Stimulated activated naive B cell treated with anti-CD40 and anti-IgM and Interleukin-4, amounts not matched to agents 10 μg/mL and 1 μg/mL and 100 μg/mL, for 72 hours (primary cell): ENCODE results near the gene GZMB.
A peak's percentile ranks its signal among the peaks of the same experiment; 100 is the strongest.

Experiments used
- ATAC-seq, 2 donors: fragments of 150-1000 bp; cut with Tn5 transposase; replicated peaks; 2 replicates each; pipeline ENCODE4 v1.10.0; 2021; ENCODE audit warnings: moderate library complexity in 1 of 2
- DNase-seq: peaks from one replicate; pipeline ENCODE4 v3.0.0; 2021
- H3K27ac Mint-ChIP-seq: one replicate; pipeline ENCODE4 v1.8.0; 2022; ENCODE audit warnings: mild to moderate bottlenecking, mixed read lengths
- H3K27me3 Mint-ChIP-seq, 2 donors: one replicate each; pipeline ENCODE4 v1.8.0; 2022; ENCODE audit warnings: mixed read lengths in 2 of 2
- H3K36me3 Mint-ChIP-seq, 2 donors: one replicate each; pipeline ENCODE4 v1.8.0; 2022; ENCODE audit warnings: mixed read lengths in 2 of 2, mild to moderate bottlenecking in 1 of 2
- H3K4me1 Mint-ChIP-seq, 2 donors: one replicate each; pipeline ENCODE4 v1.8.0; 2022; ENCODE audit warnings: mixed read lengths in 2 of 2, mild to moderate bottlenecking in 1 of 2
- H3K4me3 Mint-ChIP-seq, 2 donors: one replicate each; pipeline ENCODE4 v1.8.0; 2022; ENCODE audit warnings: mild to moderate bottlenecking in 2 of 2, mixed read lengths in 2 of 2, moderate library complexity in 1 of 2
- H3K9me3 Mint-ChIP-seq, 2 donors: one replicate each; pipeline ENCODE4 v1.8.0; 2022; ENCODE audit warnings: mixed read lengths in 2 of 2, mild to moderate bottlenecking in 1 of 2

GZMB gene, protein sequence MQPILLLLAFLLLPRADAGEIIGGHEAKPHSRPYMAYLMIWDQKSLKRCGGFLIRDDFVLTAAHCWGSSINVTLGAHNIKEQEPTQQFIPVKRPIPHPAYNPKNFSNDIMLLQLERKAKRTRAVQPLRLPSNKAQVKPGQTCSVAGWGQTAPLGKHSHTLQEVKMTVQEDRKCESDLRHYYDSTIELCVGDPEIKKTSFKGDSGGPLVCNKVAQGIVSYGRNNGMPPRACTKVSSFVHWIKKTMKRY

DNA sequence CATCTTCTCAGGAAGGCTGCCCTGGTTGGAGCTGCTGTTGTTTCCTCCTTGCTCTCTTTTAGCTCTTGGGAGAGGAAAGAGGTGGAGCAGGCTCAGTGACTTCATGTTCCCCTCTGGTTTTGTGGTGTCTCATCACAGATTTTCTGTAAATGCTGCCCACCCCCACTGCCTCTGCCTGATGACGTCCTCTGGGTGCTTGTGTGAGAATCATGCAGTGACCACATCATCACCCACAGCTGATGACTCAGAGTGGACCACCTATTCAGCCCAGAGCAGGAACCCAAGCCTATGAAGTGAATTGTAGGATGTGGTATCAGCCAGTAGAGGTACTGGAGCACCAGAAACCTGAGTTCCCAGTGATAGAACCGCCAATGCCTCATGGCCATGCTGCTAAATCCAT, at the start of gene GZMB:
Gene GZMB (minus strand): TSS at position 33 of the 400 bp plus-strand sequence. CDS start 30 bp downstream, at position 3.
- H3K4me1 Mint-ChIP-seq, result peaks cover 0 to 2% of the 10 kb centered on the region in 2 donors
- no peak for DNase-seq
- H3K36me3 Mint-ChIP-seq, result no peaks in the 10 kb centered on the region
- H3K4me3 Mint-ChIP-seq, result no peak within 1 kb of the TSS
- H3K27ac Mint-ChIP-seq, result no peak within 1 kb of the TSS
- no peaks in the 10 kb centered on the region for H3K9me3 Mint-ChIP-seq
- peak; percentile 63 to 65 for ATAC-seq
- peaks cover 7 to 11% of the 10 kb centered on the region in 2 donors for H3K27me3 Mint-ChIP-seq

DNA sequence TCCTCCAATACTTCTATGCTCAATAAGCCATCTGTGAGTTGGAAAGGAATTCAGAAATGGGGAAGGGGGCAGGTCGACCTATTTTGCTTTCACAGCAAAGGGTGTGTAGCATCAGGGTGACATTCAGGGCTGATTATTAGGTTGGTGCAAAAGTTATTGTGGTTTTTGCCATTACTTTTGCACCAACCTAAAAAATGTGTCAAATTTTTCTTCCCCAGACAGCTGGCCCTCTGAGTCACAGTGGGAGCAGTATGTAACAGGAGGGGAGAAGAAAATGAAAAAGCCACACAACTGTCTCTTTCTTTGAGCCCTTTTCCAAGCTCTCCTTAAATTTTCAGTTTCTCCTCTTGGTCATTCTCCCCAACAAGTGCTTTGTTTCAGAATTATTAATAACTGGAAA, 47.1 kb upstream of the GZMB start:
- Mint-ChIP-seq H3K36me3 (peaks cover 4 to 7% of the 10 kb centered on the region in 2 donors), H3K4me1 (peaks cover 13 to 37% of the 10 kb centered on the region in 2 donors), H3K4me3 (no peak overlapping the region), H3K27me3 (peaks cover 0 to 6% of the 10 kb centered on the region in 2 donors), H3K27ac (no peak overlapping the region), H3K9me3 (peaks cover 0 to 2% of the 10 kb centered on the region in 2 donors)
- DNase-seq, result no peak
- no peak for ATAC-seq

DNA sequence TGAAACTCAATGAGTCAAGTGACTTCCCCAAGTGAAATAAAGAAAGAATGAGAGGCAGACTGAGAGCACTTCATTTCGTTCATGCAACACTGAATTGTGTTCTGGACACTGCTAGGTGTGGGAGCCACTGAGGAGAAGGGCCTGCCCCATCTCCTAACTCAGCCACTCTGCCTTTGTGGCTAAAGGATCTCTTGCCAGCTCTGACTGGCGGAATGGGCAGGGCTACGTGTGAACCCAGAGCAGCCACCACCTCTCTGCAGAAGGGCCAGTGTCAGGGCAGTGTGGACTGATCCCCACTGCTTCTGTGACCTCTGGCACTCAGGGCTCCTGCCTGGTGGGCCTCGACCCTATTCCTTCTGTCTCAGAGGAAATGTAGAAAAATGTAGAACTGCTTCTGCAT, 46.5 kb upstream of the GZMB start:
- ATAC-seq (no peak), DNase-seq (no peak)
- peaks cover 0 to 4% of the 10 kb centered on the region in 2 donors for H3K27me3 Mint-ChIP-seq
- peaks cover 0 to 2% of the 10 kb centered on the region in 2 donors for H3K9me3 Mint-ChIP-seq
- no peak overlapping the region for H3K4me3 Mint-ChIP-seq
- H3K27ac Mint-ChIP-seq, result no peak overlapping the region
- peaks cover 4 to 7% of the 10 kb centered on the region in 2 donors for H3K36me3 Mint-ChIP-seq
- H3K4me1 Mint-ChIP-seq, result peaks cover 14 to 41% of the 10 kb centered on the region in 2 donors

DNA sequence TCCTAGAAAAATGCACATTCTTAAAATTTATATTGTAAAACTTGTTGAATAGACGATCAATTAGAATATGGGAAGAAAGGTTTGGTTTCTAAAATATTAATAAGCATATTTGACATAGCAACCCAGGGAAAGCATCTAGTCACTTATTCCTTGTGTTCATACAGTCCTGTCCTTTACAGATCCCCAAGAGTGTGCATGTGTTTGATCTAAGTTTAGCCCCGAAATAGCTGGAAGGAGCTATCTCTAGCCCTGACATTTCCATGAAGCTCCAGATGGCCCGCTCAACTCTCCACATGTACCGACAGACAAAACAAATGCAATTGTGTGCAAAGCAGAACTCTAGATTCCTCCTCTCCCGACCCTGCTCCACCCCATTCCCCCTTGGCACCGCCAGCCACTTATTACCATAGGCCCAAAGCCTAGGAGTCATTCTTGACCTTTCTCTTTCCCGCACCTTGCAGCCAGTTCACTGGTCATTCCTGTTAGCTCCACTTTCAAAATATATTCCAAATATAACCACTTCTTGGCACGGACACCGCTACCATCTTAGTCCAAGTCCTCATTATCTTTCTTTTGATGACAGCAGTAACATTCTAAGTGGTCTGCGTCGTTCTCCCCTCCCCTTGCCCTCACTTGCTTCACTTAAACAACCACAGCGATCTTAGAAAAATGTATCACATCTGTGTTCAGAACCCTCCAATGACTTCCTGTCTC, 45.4 kb upstream of the GZMB start:
- peaks cover 18 to 46% of the 10 kb centered on the region in 2 donors for H3K4me1 Mint-ChIP-seq
- DNase-seq (no peak), ATAC-seq (no peak)
- H3K27ac Mint-ChIP-seq, result no peak overlapping the region
- H3K4me3 Mint-ChIP-seq, result no peak overlapping the region
- peaks cover 0 to 2% of the 10 kb centered on the region in 2 donors for H3K9me3 Mint-ChIP-seq
- H3K36me3 Mint-ChIP-seq, result peaks cover 4 to 7% of the 10 kb centered on the region in 2 donors
- no peaks in the 10 kb centered on the region for H3K27me3 Mint-ChIP-seq

DNA sequence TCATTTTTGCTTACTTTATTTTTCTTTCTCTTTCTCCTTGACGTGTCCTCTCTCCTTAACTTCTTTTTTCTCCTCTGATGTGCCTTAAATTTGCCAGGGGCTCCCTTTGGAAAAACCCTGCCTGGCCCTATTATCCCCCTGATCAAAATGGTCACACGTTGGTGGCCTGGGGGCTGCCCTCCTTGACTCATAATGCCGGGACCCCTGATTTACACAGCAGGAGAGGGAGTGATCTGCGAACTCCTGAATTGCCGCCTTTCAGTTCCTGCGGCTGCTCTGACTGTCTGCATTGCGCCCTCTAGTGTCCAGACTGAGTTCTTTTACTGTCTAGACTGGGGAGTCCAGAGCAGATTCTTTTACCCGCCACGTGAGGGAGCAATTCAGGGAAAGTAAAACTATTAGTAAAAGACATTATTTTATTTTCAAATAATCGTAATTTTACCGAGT, 44.8 kb upstream of the GZMB start:
- peak; percentile 89 to 90 for ATAC-seq
- peak; percentile 75 for DNase-seq
- H3K36me3 Mint-ChIP-seq, result peaks cover 4 to 7% of the 10 kb centered on the region in 2 donors
- no peaks in the 10 kb centered on the region for H3K27me3 Mint-ChIP-seq
- H3K4me1 Mint-ChIP-seq, result peaks cover 23 to 51% of the 10 kb centered on the region in 2 donors
- peaks cover 0 to 2% of the 10 kb centered on the region in 2 donors for H3K9me3 Mint-ChIP-seq
- H3K27ac Mint-ChIP-seq, result peak overlapping the region; percentile 93
- H3K4me3 Mint-ChIP-seq, result peak overlapping the region; percentile 87 to 88

DNA sequence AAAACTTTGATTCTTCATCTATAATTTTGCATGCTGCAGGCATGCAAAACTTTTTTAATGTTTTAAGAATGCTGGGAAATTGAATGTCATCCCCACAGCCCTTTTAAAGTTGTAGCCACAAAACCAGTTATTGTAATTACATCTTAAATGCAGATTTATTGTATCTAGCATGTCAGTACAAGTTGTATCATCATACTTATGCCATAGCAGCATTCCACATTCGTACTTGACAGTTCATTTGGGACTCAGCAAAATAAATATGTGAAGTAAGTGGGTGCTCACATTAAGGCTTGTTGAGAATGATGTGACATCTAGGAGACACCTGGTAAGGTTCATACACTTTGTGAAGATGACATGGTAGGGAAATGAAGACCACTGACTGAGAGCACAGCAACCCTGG, 44.0 kb upstream of the GZMB start:
- ATAC-seq (no peak), DNase-seq (no peak)
- Mint-ChIP-seq H3K36me3 (peaks cover 4 to 7% of the 10 kb centered on the region in 2 donors), H3K27me3 (no peaks in the 10 kb centered on the region), H3K9me3 (peaks cover 0 to 2% of the 10 kb centered on the region in 2 donors), H3K27ac (no peak overlapping the region), H3K4me3 (peak overlapping the region in 1 of 2 donors; percentile 20), H3K4me1 (peaks cover 28 to 60% of the 10 kb centered on the region in 2 donors)

DNA sequence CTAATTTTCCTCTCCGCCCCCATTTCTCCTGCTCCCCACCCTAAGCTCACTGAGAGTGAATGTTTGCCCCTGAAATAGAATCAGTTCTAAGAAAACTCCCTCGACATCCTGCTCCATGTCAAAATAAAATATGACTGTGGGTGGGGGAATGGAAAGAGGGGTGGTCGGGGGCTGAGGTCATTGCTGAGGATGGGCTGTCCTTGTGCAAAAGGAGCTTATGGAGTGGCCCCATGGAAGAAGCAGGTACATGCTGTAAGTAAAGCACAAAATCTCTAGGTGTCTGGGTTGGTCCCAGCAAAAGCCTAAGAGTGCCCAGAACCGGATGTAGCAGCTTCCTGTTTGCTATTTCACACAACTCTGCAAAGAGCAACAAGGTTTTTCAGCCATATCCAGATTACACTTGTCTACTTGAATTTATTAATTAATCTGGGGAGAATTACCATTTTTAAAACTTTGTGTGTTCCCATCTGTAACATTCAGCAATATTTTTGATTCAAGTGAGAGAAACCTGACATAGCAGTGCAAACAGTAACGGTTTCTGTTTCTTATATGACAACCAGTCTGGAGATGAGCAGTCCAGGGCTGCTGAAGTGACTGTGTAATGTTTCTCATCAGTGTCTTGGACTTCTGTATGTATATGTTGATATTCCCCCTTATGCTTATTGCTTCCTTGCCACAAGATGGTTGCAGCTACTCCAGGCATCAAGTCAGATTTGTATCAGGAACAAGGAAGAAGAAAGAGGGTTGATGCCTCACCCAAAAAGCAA, 40.4 kb upstream of the GZMB start:
- peak; percentile 27 to 38 for ATAC-seq
- Mint-ChIP-seq H3K36me3 (peaks cover 4 to 7% of the 10 kb centered on the region in 2 donors), H3K27ac (peak overlapping the region; percentile 98), H3K4me3 (peak overlapping the region; percentile 86 to 88), H3K27me3 (no peaks in the 10 kb centered on the region), H3K4me1 (peaks cover 36 to 71% of the 10 kb centered on the region in 2 donors), H3K9me3 (peaks cover 0 to 4% of the 10 kb centered on the region in 2 donors)
- DNase-seq, result no peak

DNA sequence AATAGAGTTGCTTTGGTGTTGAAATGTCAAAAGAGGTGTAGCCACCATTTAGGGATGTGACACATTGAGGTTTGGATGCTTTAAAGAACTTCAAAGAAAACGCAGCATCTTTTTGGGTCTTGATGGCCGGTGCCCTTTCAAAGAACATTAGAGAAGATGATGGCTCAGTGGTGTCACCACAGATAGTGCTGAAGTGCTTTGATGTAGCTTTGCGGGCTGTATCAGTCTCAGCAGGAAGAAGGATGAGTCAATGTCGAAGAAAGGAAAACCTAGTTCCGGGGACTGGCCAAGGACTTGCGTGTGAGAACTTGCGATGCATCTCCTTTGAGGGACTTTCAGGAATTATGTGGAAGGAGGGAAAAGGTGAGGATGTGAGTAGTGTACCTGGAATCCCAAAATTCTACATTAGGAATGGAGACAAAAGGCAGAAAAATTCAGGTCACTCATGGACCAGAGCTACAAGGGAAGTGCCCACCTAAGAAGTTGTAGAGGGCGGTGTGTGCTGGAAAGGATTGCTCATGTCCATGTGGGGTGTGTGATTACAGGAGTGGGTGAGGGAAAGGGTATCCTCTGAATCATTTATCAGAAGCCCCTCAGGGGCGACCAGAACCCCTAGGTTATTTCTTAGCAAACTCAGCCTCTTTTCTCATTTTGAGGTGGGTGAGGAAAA, 39.7 kb upstream of the GZMB start:
- Mint-ChIP-seq H3K36me3 (peaks cover 2 to 4% of the 10 kb centered on the region in 2 donors), H3K27me3 (no peaks in the 10 kb centered on the region), H3K4me1 (peaks cover 33 to 65% of the 10 kb centered on the region in 2 donors), H3K27ac (peak overlapping the region; percentile 98), H3K9me3 (peaks cover 0 to 4% of the 10 kb centered on the region in 2 donors), H3K4me3 (peak overlapping the region; percentile 86 to 88)
- DNase-seq (peak; percentile 56), ATAC-seq (peak; percentile 86 to 87)

DNA sequence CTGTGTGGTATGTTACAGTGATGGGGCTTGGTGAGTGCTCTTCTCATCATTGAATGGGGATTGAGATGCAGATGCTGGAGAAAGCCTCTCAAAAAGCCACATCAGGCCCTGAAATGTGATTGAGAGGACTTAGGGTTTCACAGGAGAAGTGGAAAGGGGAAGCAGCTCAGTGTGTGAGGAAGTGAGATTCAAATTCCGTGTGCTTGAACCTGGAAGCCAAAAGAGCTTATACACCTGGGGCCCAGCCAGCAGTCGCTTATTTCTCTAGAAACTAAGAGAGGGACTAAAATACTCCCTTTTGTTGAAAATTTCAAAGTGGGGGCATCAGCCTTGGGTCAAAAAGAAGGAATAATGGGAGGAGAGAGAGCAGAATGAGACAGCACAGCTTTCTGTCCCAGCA, 39.1 kb upstream of the GZMB start:
- Mint-ChIP-seq H3K36me3 (peaks cover 2 to 4% of the 10 kb centered on the region in 2 donors), H3K27me3 (no peaks in the 10 kb centered on the region), H3K27ac (peak overlapping the region; percentile 98), H3K9me3 (peaks cover 0 to 4% of the 10 kb centered on the region in 2 donors), H3K4me3 (peak overlapping the region; percentile 86 to 88), H3K4me1 (peaks cover 35 to 65% of the 10 kb centered on the region in 2 donors)
- peak; percentile 55 for DNase-seq
- ATAC-seq, result peak; percentile 84 to 85

DNA sequence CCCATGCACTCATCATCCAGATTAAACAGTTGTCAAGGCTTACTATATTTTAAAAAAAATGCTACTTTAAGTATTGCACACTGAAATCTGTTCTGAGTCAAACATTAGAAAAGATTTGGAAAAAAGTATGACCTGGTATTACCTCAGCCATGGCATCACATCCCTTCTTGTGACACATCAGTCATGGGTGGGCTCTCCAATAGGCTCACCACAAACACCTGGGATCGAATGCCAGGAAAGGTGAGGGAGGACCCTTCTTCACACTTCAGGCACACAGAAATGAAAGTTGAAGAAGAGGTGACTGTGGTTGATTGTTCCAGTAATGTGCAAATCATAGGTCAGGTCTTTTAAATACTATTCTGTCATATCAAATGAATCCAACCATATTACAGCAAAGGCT, 36.6 kb upstream of the GZMB start:
- Mint-ChIP-seq H3K9me3 (peaks cover 0 to 2% of the 10 kb centered on the region in 2 donors), H3K27ac (no peak overlapping the region), H3K4me1 (peaks cover 43 to 65% of the 10 kb centered on the region in 2 donors), H3K4me3 (no peak overlapping the region), H3K27me3 (no peaks in the 10 kb centered on the region), H3K36me3 (peaks cover 0 to 4% of the 10 kb centered on the region in 2 donors)
- DNase-seq (no peak), ATAC-seq (no peak)

DNA sequence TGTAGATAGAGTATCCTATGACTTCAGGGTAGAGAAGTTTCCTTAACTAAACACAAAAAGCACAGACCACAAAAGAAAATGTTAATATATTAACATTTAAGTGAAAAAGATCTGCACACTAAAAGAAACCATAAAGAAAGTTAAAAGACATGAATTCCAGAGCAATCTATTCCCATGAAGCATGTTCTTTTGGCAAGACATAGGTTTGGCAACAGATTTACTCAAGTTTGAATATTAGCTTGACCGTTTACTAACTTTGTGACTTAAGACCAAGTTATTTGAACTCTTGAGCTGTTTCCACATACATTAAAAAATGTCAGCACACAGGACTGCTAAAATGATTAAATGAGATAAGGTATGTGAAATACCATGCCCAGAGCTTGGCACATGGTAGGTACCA, 35.7 kb upstream of the GZMB start:
- Mint-ChIP-seq H3K36me3 (peaks cover 0 to 4% of the 10 kb centered on the region in 2 donors), H3K4me1 (peaks cover 48 to 72% of the 10 kb centered on the region in 2 donors), H3K9me3 (peaks cover 0 to 2% of the 10 kb centered on the region in 2 donors), H3K27ac (no peak overlapping the region), H3K4me3 (no peak overlapping the region), H3K27me3 (no peaks in the 10 kb centered on the region)
- DNase-seq, result no peak
- ATAC-seq, result no peak

DNA sequence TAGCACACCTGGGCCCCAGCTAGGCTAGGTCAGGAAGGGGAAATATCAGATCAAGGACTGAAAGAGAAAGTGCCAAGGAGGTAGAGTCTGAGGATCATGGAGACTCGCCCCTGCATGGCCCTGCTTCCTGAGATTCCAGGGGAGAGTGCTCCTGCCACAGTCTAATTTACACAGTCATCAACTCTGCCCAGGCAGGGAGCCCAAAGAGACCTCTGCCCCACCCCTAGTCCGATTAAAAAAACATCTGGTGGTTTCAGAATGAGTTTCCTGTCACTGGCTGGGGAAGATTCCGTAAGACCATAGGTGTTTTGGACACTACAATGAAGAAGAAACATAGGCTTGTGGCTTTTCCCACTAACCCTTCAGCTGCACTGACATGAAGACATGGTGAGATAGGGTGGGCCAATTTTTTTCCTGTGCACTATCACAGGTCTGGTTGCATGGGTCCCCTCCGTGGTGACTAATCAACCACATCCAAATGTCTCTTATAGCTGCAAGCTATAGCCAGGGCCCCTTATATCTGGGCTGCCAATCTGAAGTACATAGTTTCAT, 31.5 kb upstream of the GZMB start:
- Mint-ChIP-seq H3K9me3 (peaks cover 0 to 2% of the 10 kb centered on the region in 2 donors), H3K4me1 (peaks cover 44 to 69% of the 10 kb centered on the region in 2 donors), H3K27me3 (no peaks in the 10 kb centered on the region), H3K27ac (peak overlapping the region; percentile 92), H3K36me3 (peaks cover 0 to 4% of the 10 kb centered on the region in 2 donors), H3K4me3 (peak overlapping the region; percentile 70)
- DNase-seq, result peak; percentile 53
- peak; percentile 90 to 91 for ATAC-seq

DNA sequence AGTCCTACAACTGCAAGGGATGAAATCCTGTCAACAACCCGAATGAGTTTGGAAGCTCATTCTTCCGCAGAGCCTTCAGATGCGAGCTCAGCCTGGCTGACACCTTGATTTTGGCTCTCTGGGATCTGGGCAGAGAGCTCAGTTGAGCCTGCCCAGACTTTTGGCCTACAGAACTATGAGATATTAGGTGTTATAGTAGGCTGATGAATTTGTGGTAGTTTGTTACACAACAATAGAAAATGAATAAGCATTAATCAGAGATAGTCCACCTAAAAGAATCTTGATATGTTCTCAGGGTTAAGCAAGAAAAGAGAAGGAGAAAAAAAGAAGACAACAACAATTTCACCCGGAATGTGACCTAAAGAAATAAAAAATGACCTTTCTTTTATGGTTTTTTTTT, 30.4 kb upstream of the GZMB start:
- H3K9me3 Mint-ChIP-seq, result no peaks in the 10 kb centered on the region
- H3K36me3 Mint-ChIP-seq, result peaks cover 0 to 4% of the 10 kb centered on the region in 2 donors
- ATAC-seq (no peak), DNase-seq (no peak)
- H3K4me3 Mint-ChIP-seq, result no peak overlapping the region
- H3K27me3 Mint-ChIP-seq, result no peaks in the 10 kb centered on the region
- H3K27ac Mint-ChIP-seq, result peak overlapping the region; percentile 57
- H3K4me1 Mint-ChIP-seq, result peaks cover 43 to 63% of the 10 kb centered on the region in 2 donors
